ENCODE measurements around the gene CELSR1.

GRCh38 chr22:46351767-46352166, 185.7 kb downstream of the CELSR1 start:
- TF ChIP-seq ESRRG (CRISPR knock-in tag; IDR thresholded peaks at IDR 0.05) (no peak), TSHZ2 (CRISPR knock-in tag; IDR thresholded peaks at IDR 0.05) (no peak), ARNTL (CRISPR knock-in tag; IDR thresholded peaks at IDR 0.05; ENCODE audit: borderline replicate concordance, low read depth) (no peak), ISL1 (CRISPR knock-in tag; IDR thresholded peaks at IDR 0.05) (no peak), ZNF70 (CRISPR knock-in tag; IDR thresholded peaks at IDR 0.05) (no peak), SNAI2 (CRISPR knock-in tag; IDR thresholded peaks at IDR 0.05) (no peak), ZC3H10 (CRISPR knock-in tag; IDR thresholded peaks at IDR 0.05) (no peak), ZFP30 (CRISPR knock-in tag; IDR thresholded peaks at IDR 0.05) (no peak), OSR1 (CRISPR knock-in tag; IDR thresholded peaks at IDR 0.05) (no peak), ZNF8 (CRISPR knock-in tag; IDR thresholded peaks at IDR 0.05) (no peak), ZFP3 (CRISPR knock-in tag; IDR thresholded peaks at IDR 0.05) (no peak), BACH2 (CRISPR knock-in tag; IDR thresholded peaks at IDR 0.05; ENCODE audit: borderline replicate concordance) (no peak)
- TF ChIP-seq, protein P1, sequence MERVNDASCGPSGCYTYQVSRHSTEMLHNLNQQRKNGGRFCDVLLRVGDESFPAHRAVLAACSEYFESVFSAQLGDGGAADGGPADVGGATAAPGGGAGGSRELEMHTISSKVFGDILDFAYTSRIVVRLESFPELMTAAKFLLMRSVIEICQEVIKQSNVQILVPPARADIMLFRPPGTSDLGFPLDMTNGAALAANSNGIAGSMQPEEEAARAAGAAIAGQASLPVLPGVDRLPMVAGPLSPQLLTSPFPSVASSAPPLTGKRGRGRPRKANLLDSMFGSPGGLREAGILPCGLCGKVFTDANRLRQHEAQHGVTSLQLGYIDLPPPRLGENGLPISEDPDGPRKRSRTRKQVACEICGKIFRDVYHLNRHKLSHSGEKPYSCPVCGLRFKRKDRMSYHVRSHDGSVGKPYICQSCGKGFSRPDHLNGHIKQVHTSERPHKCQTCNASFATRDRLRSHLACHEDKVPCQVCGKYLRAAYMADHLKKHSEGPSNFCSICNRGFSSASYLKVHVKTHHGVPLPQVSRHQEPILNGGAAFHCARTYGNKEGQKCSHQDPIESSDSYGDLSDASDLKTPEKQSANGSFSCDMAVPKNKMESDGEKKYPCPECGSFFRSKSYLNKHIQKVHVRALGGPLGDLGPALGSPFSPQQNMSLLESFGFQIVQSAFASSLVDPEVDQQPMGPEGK (CRISPR knock-in tag; IDR thresholded peaks at IDR 0.05; ENCODE audit: borderline replicate concordance) = no peak
- TF ChIP-seq, protein P2, sequence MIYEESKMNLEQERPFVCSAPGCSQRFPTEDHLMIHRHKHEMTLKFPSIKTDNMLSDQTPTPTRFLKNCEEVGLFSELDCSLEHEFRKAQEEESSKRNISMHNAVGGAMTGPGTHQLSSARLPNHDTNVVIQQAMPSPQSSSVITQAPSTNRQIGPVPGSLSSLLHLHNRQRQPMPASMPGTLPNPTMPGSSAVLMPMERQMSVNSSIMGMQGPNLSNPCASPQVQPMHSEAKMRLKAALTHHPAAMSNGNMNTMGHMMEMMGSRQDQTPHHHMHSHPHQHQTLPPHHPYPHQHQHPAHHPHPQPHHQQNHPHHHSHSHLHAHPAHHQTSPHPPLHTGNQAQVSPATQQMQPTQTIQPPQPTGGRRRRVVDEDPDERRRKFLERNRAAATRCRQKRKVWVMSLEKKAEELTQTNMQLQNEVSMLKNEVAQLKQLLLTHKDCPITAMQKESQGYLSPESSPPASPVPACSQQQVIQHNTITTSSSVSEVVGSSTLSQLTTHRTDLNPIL (CRISPR knock-in tag; IDR thresholded peaks at IDR 0.05; ENCODE audit: low read depth) = no peak
